GM19193 (cell line): Measurements from ENCODE around the gene AQP1.

Source experiments
- POLR2A ChIP-seq: IDR thresholded peaks from 4 replicates; pipeline ENCODE4 v1.6.1; 2011; ENCODE audit not compliant: insufficient read depth, insufficient read length; ENCODE audit errors: extremely low read depth

Gene AQP1

GRCh38 chr7:30909431-30909830, 2.2 kb upstream of the AQP1 start:
- no peak for TF ChIP-seq POLR2A

GRCh38 chr7:30910411-30911073, 1.1 kb upstream of the AQP1 start:
- TF ChIP-seq POLR2A = no peak

- no peak for TF ChIP-seq POLR2A
Observed at GRCh38 chr7:30911133-30911532, 520 bp upstream of the AQP1 start.

DNA sequence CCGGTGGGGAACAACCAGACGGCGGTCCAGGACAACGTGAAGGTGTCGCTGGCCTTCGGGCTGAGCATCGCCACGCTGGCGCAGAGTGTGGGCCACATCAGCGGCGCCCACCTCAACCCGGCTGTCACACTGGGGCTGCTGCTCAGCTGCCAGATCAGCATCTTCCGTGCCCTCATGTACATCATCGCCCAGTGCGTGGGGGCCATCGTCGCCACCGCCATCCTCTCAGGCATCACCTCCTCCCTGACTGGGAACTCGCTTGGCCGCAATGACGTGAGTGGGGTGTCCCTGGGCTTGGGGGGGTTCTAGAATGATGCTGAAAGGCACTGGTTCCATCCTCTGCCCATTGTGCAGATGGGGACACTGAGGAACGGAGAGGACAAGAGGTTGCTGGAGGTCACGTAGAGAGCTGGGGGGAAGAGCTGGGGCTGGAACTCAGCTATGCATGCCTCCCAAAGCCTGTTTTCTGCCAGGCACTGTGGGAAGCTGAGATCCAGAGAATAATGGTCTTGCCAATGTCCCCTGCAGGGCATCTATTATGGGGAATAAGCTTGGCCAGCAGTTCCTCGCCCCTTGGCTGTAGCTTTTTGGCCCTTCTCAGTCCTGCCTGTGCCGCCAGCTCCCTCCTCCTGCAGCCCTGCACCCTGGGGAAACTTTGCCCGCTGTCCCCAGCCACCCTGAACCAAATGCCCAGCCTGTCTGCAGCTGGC, 523 bp downstream of the AQP1 start:
- no peak for TF ChIP-seq POLR2A

GRCh38 chr7:30912731-30912985, 1.0 kb downstream of the AQP1 start:
- TF ChIP-seq POLR2A = no peak

GRCh38 chr7:30912986-30913811, 1.5 kb downstream of the AQP1 start:
- TF ChIP-seq POLR2A = no peak

GRCh38 chr7:30913821-30914515, 2.3 kb downstream of the AQP1 start:
- no peak for TF ChIP-seq POLR2A

- TF ChIP-seq POLR2A = no peak
Observed at GRCh38 chr7:30914596-30914995, 2.9 kb downstream of the AQP1 start.

DNA sequence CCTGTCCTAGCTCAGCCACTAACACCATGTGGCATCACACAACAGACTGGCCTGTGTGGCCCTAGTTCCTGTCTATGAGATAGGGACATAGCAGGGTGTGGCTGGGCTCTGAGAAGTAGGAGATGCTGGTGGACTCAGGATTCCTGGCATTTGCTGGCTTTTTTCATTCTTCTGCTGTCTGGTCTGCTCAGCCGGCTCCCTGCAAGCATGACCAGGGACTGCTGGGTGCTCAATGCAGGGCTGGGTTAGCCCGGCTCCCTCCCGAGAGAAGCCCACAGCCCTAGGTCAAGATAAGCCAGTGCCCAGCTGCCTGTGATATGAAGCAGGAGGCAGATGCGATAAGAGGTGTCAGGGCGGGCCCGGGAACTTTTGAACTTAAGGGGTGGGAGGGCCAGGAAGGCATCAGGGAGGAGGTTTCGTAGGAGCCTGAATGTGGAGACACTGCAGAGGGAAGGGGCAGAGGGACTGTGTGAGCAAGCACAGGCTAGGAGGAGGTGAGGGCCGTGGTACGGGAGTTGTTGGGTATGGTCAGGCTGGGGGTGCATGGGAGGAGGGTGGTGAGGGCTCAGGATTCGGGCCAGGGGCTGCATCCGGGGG, 3.5 kb downstream of the AQP1 start:
- TF ChIP-seq POLR2A = no peak

- TF ChIP-seq POLR2A = no peak
Observed at GRCh38 chr7:30915751-30916150, 4.1 kb downstream of the AQP1 start.

- TF ChIP-seq POLR2A = no peak
Observed at GRCh38 chr7:30916255-30916654, 4.6 kb downstream of the AQP1 start.

DNA sequence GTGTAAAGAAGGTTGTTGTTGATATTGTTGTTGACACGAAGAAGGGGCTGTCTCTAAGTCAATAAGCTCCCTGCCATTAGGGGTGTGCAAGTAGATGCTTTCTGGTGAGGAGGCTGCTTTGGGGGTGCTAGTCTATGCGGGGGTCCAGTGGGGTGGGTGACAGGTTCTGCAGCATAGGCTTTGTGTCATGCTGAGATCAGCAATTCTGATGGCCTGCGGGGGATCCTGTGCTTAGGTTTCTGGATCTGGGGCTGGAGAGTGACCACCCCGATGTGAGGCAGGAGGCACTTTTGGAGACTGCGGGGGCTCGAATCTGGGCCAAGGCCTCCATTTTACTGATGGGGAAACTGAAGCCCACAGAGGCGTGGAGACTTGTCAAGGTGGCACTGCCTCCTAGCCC, 5.1 kb downstream of the AQP1 start:
- no peak for TF ChIP-seq POLR2A

DNA sequence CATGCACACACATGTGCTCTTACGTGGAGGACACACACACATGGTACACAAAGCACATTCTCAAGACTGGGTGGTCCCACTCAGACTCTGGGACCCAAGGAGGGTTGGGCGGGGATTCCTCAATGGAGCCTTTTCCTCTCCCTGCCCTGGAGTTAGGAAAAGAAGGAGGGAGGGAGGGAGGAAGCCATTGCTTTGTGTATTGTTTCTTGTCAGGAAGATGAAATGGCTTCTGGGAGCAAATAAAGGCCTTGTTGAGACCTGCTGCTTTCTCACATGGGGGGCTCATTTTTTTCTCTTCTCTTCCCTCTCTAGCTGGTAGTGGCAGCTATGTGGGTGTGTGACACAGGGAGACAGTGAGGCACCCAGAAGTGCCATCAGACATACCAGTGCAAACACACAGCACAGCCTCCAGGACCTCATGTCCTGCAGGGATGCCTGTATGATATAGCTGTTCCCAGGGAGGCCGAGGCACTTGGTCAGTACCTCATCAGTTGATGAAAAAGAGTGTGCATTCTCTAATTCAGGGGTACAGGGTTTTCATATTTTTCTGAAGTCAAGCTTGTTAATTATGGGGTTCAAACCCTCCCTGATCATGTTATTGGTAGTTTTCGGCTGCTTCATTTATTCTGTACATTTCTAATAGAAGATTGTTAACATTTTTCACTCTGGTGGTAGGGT, 5.7 kb downstream of the AQP1 start:
- TF ChIP-seq POLR2A = no peak

- no peak for TF ChIP-seq POLR2A
Observed at GRCh38 chr7:30918676-30919075, 7.0 kb downstream of the AQP1 start.
